ENCODE measurements around the gene LYPD6B.

LYPD6B gene, protein sequence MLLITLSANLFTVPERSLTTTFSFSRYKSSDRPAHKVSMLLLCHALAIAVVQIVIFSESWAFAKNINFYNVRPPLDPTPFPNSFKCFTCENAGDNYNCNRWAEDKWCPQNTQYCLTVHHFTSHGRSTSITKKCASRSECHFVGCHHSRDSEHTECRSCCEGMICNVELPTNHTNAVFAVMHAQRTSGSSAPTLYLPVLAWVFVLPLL

DNA sequence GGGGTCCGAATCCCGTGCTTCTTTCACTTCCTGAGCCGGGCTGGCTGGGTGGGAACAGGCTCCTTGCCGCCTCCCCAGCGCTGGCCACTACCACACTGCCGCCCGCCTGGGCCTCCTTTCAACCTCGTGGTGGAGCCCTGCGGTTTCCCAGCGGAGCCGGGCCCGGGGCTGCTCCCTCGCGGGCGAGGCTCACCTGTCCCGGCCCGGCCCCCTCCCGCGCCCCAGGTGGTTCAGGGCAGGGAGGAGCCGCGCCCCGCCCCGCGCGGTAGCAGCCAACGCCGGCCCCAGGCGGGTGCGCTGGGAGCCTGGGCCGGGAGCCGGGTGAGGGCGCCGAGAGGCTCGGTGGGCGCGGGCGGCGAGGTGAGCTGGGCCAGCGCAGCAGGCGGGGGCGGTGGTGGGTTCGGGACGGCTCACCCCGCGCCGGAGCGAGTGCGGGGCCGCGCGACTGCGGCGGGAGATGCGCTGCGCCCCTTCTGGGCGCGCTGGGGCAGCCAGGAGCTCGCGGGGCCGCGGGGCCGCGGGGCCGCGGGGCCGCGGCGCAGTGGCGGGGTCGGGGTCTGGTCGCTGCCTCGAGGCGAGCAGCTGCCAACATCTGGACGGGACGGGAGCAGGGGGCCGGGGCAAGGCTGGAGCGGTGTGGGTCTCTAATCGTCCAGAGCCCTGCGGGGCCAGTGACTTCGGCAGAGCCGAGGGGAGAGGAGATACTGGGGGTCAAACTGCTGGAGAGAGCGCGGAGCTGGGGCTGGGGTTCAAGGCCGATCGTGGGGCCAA is at the start of gene LYPD6B:
Gene LYPD6B (plus strand): TSS at position 258 of the 771 bp plus-strand sequence. CDS start 92,250 bp downstream, outside the sequence.
- Mint-ChIP-seq H3K27ac (no peak within 1 kb of the TSS), H3K36me3 (ENCODE audit: low read depth) (no peaks in the 10 kb centered on the region), H3K4me3 (peak within 1 kb of the TSS; percentile 35), H3K4me1 (ENCODE audit: low read depth) (no peaks in the 10 kb centered on the region), H3K27me3 (peaks cover 61% of the 10 kb centered on the region), H3K9me3 (no peaks in the 10 kb centered on the region)

DNA sequence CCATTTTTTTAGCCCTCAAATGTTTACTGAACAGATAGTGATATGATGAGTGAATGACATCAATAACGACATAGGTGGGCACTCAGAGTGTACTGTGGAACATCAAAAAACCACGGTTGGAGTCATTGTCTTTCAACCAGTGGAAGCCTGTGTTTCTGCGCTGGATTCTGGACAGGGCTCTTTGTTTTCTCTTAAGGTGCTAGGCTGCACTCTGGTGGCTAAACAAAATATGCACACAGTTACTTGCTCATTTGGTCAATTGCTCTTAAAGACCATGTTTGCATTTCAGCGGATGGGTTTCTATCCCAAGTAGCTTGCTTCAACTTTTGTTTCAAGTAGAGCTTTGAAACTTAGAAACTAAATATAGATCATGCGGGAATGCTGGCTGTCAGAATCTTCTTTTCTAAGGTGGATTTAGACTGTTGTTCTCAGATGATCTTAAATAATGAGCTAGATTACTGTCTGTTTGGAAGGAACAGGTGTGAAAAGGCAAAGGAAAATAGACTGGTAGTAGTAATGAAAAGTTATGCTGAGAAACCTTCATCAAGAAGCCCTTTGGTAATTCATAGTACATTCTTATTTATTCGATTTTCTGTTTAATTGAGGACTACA is 48.5 kb upstream of the LYPD6B start:
- H3K27me3 Mint-ChIP-seq = no peaks in the 10 kb centered on the region
- no peaks in the 10 kb centered on the region for H3K9me3 Mint-ChIP-seq
- H3K36me3 Mint-ChIP-seq (ENCODE audit: low read depth) = no peaks in the 10 kb centered on the region
- no peak overlapping the region for H3K27ac Mint-ChIP-seq
- peaks cover 3% of the 10 kb centered on the region for H3K4me1 Mint-ChIP-seq (ENCODE audit: low read depth)
- H3K4me3 Mint-ChIP-seq = no peak overlapping the region

DNA sequence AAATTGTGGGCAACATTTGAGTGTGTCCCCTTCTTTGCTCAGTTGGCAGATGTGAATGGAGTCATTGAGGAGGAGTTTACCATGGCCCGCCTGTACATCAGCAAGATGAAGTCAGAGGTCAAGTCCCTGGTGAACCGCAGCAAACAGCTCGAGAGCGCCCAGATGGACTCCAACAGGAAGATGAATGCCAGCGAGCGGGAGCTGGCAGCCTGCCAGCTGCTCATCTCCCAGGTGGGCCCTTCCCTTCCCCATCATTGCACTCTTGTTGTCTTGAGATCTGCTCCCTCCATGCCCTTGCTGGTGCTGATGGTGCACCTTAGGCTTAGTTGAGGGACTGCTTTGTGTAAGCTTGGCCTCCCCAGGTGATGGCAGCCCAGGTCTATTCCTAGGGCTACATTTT is 47.5 kb upstream of the LYPD6B start:
- no peak overlapping the region for H3K4me3 Mint-ChIP-seq
- no peaks in the 10 kb centered on the region for H3K9me3 Mint-ChIP-seq
- H3K27me3 Mint-ChIP-seq = no peaks in the 10 kb centered on the region
- H3K27ac Mint-ChIP-seq = no peak overlapping the region
- no peaks in the 10 kb centered on the region for H3K36me3 Mint-ChIP-seq (ENCODE audit: low read depth)
- H3K4me1 Mint-ChIP-seq (ENCODE audit: low read depth) = peaks cover 3% of the 10 kb centered on the region

DNA sequence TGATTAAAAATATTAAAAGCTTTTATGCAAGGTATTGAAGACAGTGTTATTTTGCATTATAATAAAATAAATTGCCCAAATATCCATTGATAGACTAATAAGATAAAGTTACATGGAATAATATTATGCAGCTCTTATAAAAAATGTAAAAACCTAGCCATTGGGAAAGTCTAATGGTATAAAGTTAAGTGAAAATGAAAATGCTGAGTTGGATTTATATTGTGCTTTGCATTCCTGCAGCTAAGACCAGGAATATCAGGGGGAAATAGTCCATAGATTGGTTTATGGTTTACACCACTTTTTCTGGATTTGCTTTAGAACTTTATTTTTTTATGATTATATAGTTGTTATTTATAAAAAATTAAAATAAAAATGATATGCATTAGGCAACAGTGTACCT is 46.1 kb upstream of the LYPD6B start:
- Mint-ChIP-seq H3K36me3 (ENCODE audit: low read depth) (no peaks in the 10 kb centered on the region), H3K9me3 (no peaks in the 10 kb centered on the region), H3K27ac (no peak overlapping the region), H3K4me1 (ENCODE audit: low read depth) (peaks cover 3% of the 10 kb centered on the region), H3K27me3 (no peaks in the 10 kb centered on the region), H3K4me3 (no peak overlapping the region)

DNA sequence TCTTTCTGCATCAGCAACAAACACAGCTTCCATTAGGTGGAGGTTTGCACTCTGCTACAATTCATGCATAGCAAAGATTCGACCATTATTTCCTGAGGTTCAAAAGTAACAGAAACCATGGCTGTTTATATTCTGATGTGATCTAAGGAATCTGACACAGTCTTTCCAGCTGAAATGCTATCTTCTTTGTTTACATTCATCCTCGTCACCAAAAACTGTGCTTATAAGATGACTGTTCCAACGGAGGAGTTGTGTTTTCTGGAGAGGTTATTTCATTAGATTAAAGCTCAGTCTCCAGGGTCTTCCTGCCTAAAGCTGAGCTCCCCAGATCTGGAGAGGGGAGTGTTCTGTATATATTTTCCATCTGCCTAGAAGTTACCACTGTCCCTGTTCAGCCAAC is 45.1 kb upstream of the LYPD6B start:
- H3K4me3 Mint-ChIP-seq = no peak overlapping the region
- no peak overlapping the region for H3K27ac Mint-ChIP-seq
- H3K36me3 Mint-ChIP-seq (ENCODE audit: low read depth) = no peaks in the 10 kb centered on the region
- H3K27me3 Mint-ChIP-seq = no peaks in the 10 kb centered on the region
- H3K4me1 Mint-ChIP-seq (ENCODE audit: low read depth) = peaks cover 3% of the 10 kb centered on the region
- H3K9me3 Mint-ChIP-seq = no peaks in the 10 kb centered on the region

DNA sequence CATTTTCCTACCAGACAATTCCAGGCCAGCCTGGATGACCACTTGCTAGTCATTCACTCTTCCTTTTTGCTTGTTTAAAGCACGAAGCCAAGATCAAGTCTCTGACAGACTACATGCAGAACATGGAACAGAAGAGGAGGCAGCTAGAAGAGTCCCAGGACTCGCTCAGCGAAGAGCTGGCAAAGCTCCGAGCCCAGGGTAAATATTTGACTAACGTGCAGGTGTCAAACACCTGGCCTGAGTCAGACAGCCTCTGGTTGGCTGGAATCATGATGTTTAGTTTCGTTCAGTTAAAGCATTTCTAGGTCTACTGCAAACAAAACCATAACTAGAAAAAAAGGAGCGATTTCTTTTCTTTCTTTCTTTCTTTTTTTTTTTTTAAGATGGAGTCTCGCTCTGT is 44.2 kb upstream of the LYPD6B start:
- H3K4me3 Mint-ChIP-seq = no peak overlapping the region
- no peaks in the 10 kb centered on the region for H3K9me3 Mint-ChIP-seq
- peaks cover 3% of the 10 kb centered on the region for H3K4me1 Mint-ChIP-seq (ENCODE audit: low read depth)
- H3K27me3 Mint-ChIP-seq = no peaks in the 10 kb centered on the region
- no peak overlapping the region for H3K27ac Mint-ChIP-seq
- no peaks in the 10 kb centered on the region for H3K36me3 Mint-ChIP-seq (ENCODE audit: low read depth)

DNA sequence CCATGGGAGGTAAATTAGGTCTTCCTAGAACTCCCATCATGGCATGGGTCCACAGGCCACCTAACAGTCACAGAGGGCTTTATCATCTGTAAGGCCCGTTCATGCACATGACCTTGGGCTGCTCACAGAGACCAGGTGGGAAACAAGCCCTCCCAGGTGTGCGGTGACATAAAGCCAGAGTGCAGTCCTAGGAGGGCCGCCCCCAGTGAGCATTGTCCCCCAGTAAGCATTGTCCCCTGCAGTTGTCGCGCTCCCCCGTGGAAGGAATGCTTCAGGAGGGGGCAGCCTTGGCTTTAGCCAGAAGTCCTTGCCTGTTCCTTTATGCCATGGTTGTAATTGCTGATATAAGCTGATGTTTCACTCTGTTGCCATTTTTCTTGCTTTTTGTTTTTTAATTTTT is 41.7 kb upstream of the LYPD6B start:
- Mint-ChIP-seq H3K9me3 (no peaks in the 10 kb centered on the region), H3K27ac (no peak overlapping the region), H3K27me3 (no peaks in the 10 kb centered on the region), H3K4me1 (ENCODE audit: low read depth) (peaks cover 15% of the 10 kb centered on the region), H3K36me3 (ENCODE audit: low read depth) (no peaks in the 10 kb centered on the region), H3K4me3 (no peak overlapping the region)

DNA sequence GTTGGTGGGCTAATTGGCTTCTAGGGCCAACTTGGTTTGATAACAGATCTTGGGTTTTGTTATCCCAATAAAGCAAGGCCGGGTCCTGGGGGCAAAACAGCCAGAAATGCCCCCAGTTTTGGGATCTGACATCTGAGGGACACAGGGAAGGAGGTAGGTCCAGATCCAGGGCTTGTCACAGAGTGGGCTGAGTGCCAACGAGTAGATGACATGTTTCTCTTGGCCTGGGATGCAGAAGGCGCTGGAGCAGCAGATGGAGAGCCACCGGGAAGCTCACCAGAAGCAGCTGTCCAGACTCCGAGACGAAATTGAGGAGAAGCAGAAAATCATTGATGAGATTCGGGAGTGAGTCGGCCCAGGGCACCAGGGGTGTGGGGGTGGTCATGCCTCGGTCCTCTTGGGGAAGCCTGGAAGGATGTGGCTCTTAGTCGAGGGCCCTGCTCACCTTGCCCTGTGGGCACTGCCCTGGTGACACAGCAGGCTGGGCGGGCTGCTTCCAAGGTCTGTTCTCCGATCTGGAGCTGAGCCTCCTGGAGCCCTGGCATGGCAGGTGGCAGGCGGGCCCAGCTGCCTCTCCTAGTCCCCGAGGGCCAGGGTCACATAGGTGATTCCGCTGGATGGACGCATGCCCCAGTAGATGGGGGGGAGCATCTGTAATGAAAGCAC is 40.2 kb upstream of the LYPD6B start:
- H3K36me3 Mint-ChIP-seq (ENCODE audit: low read depth) = peaks cover 5% of the 10 kb centered on the region
- H3K27me3 Mint-ChIP-seq = no peaks in the 10 kb centered on the region
- H3K27ac Mint-ChIP-seq = no peak overlapping the region
- H3K4me3 Mint-ChIP-seq = no peak overlapping the region
- H3K9me3 Mint-ChIP-seq = no peaks in the 10 kb centered on the region
- peaks cover 15% of the 10 kb centered on the region for H3K4me1 Mint-ChIP-seq (ENCODE audit: low read depth)

DNA sequence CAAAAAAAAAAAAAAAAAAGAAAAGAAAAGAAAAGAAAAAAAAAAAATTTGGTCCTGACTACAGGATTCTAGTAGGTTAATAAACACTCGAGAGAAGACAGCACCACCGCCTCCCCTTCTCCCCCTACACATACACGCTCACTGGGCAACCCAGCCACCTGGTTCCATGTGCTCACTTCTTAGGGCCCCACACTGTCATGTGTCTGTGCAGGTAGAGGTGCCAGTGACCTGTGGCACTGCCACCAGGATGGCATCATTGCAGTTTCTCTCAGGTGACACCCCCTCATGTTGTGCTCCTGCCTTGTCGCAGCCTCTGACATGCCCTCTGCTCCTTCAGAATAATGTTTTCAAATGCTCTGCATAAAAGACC is 39.7 kb upstream of the LYPD6B start:
- H3K36me3 Mint-ChIP-seq (ENCODE audit: low read depth) = peaks cover 5% of the 10 kb centered on the region
- peaks cover 15% of the 10 kb centered on the region for H3K4me1 Mint-ChIP-seq (ENCODE audit: low read depth)
- no peaks in the 10 kb centered on the region for H3K27me3 Mint-ChIP-seq
- H3K9me3 Mint-ChIP-seq = no peaks in the 10 kb centered on the region
- no peak overlapping the region for H3K27ac Mint-ChIP-seq
- H3K4me3 Mint-ChIP-seq = no peak overlapping the region

DNA sequence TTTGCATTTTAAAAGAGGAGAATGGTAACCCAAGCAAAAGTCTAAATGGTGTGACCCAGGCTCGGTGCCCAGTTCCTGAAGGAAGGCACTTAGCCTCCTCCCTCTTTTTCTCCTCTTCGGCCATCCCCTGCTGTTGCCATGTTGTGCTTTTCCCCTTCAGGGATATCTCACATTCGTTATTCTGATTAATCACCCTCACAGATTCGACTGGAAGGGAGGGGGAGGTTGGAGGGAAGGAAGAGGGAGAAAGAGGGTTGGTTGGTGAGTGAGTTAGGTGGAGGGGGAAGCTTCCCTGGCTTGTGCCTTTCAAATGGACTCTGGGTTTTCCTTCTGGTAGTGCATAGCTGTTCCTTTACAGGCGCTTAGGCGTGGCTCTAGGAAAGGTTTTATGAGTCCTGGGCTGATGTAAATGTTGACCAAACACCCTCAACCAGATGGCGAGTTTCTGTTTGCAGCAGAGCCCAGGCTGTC is 39.0 kb upstream of the LYPD6B start:
- Mint-ChIP-seq H3K36me3 (ENCODE audit: low read depth) (peaks cover 5% of the 10 kb centered on the region), H3K4me3 (no peak overlapping the region), H3K4me1 (ENCODE audit: low read depth) (peaks cover 15% of the 10 kb centered on the region)

DNA sequence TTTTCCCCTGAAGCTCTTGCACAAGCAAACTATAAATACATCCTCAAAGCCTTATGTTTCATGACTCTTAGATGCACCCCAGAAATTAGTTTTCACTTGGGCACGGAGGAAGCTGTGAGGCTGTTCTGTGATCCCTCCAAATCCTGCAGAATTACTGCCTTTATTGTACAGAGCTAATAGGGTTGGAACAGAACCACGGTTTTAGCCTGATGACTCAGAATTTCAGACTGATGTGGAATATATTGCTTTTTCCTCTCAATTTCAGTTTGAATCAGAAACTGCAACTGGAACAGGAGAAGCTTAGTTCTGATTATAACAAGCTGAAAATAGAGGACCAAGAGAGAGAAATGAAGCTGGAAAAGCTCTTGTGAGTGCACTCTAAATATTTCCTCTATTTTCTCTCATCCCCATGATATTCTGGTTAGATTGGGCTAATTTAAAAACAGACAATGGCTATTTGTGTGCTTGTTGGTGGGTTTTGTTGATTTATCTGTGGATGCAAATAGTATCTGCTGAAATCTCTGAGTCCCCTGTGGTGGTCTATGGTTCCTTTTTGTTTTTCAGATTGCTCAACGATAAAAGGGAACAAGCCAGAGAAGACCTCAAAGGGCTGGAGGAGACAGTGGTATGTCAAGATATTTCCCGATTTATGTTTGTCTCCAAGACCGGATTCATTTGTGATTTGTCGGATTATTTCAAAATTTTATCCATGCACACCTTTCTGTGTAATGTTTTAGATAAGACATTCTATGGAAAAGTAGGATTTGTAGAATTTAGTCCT is 38.2 kb upstream of the LYPD6B start:
- H3K4me3 Mint-ChIP-seq = no peak overlapping the region
- H3K36me3 Mint-ChIP-seq (ENCODE audit: low read depth) = peaks cover 5% of the 10 kb centered on the region
- peaks cover 15% of the 10 kb centered on the region for H3K4me1 Mint-ChIP-seq (ENCODE audit: low read depth)
- H3K9me3 Mint-ChIP-seq = no peaks in the 10 kb centered on the region
- H3K27me3 Mint-ChIP-seq = no peaks in the 10 kb centered on the region
- no peak overlapping the region for H3K27ac Mint-ChIP-seq

More for the DNA sequence above, 39.0 kb upstream of the LYPD6B start:
- Mint-ChIP-seq H3K27ac (no peak overlapping the region), H3K9me3 (no peaks in the 10 kb centered on the region), H3K27me3 (no peaks in the 10 kb centered on the region)

DNA sequence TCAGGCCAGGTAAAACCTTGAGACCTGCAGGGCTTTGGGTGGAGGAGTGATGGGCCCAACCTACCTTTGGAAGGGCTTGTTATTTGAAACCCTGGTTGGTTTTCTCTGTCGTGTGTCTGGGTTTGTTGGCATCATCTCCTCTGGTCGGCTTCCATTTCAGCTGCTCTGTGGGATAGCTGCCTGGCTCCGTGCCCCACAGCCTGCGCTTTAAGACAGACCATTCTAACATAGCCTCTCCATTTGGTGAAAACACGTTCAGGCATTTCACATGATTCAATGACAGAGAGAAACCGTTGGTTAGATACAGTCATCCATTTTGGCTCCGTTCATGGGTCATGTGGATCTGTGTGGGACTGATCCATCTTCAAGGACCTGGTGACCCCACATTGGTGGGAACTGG is 37.0 kb upstream of the LYPD6B start:
- Mint-ChIP-seq H3K27ac (no peak overlapping the region), H3K4me3 (no peak overlapping the region), H3K9me3 (no peaks in the 10 kb centered on the region), H3K36me3 (ENCODE audit: low read depth) (peaks cover 5% of the 10 kb centered on the region), H3K27me3 (no peaks in the 10 kb centered on the region), H3K4me1 (ENCODE audit: low read depth) (peaks cover 15% of the 10 kb centered on the region)

DNA sequence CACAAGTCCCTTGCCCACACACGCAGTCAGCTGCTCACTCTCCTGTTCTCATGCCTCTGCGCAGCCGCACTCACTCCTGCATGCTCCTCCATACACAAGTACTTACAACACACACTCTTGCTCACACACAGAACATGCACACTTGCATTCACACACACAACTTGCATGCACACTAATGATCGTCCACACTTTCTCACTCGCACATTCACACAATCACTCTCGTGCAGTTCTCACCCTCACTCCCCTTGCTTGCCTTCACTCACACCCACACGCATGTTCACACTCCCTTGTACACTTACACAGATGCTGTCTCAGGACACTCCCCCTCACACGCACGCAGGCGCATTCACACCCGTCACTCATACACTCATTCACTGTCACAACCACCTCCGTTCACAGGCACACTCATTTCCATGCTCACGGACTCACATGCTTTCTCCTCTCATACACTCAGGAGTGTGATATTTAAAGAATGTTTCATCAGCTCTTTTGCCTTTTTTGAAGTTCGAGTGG is 36.1 kb upstream of the LYPD6B start:
- Mint-ChIP-seq H3K27me3 (no peaks in the 10 kb centered on the region), H3K36me3 (ENCODE audit: low read depth) (peaks cover 5% of the 10 kb centered on the region), H3K9me3 (no peaks in the 10 kb centered on the region), H3K4me3 (no peak overlapping the region), H3K27ac (peak overlapping the region; percentile 17), H3K4me1 (ENCODE audit: low read depth) (peaks cover 15% of the 10 kb centered on the region)
